HG03469 (cell line): ENCODE data around the gene DNAJB14.

Source experiments
- ATAC-seq: cut with Tn5 transposase; IDR thresholded peaks from one replicate; pipeline ENCODE4 v1.9.1; 2021; ENCODE audit warnings: mild to moderate bottlenecking, moderate library complexity, moderate number of reproducible peaks; ENCODE audit not compliant: unreplicated experiment

DNAJB14 gene

GRCh38 chr4:99945718-99946355 is 581 bp downstream of the DNAJB14 start:
- no peak for ATAC-seq

GRCh38 chr4:99943904-99944437 is 2.4 kb downstream of the DNAJB14 start:
- ATAC-seq, result no peak

- ATAC-seq, result no peak
Measured at GRCh38 chr4:99938243-99938753, 8.1 kb downstream of the DNAJB14 start.

GRCh38 chr4:99934891-99935290 is 11.5 kb downstream of the DNAJB14 start:
- no peak for ATAC-seq

- ATAC-seq, result no peak
Measured at GRCh38 chr4:99927566-99927965, 18.9 kb downstream of the DNAJB14 start.

GRCh38 chr4:99921174-99921573 is 25.2 kb downstream of the DNAJB14 start:
- no peak for ATAC-seq

- ATAC-seq, result no peak
Measured at GRCh38 chr4:99918656-99919055, 27.8 kb downstream of the DNAJB14 start.

GRCh38 chr4:99917575-99917974 is 28.8 kb downstream of the DNAJB14 start:
- no peak for ATAC-seq

- ATAC-seq, result no peak
Measured at GRCh38 chr4:99915449-99915848, 31.0 kb downstream of the DNAJB14 start.

GRCh38 chr4:99894998-99895397 is 51.4 kb downstream of the DNAJB14 start:
- no peak for ATAC-seq

GRCh38 chr4:99894161-99894997 is 52.0 kb downstream of the DNAJB14 start, which contains the start of gene LAMTOR3:
LAMTOR3 (minus strand) TSS chr4:99894427; CDS start chr4:99893963, 464 bp downstream.
- ATAC-seq, result peak; percentile 98

GRCh38 chr4:99893839-99894160 is 52.6 kb downstream of the DNAJB14 start:
- ATAC-seq, result no peak

- no peak for ATAC-seq
Measured at GRCh38 chr4:99893029-99893428, 53.4 kb downstream of the DNAJB14 start.

- ATAC-seq, result no peak
Measured at GRCh38 chr4:99891351-99891750, 55.1 kb downstream of the DNAJB14 start.

- ATAC-seq, result no peak
Measured at GRCh38 chr4:99887837-99888236, 58.6 kb downstream of the DNAJB14 start.

- no peak for ATAC-seq
Measured at GRCh38 chr4:99886146-99886545, 60.3 kb downstream of the DNAJB14 start.

GRCh38 chr4:99885687-99886086 is 60.7 kb downstream of the DNAJB14 start:
- ATAC-seq, result no peak

GRCh38 chr4:99885063-99885664 is 61.3 kb downstream of the DNAJB14 start:
- no peak for ATAC-seq

GRCh38 chr4:99879458-99879857 is 67.0 kb downstream of the DNAJB14 start:
- no peak for ATAC-seq

GRCh38 chr4:99878604-99879003 is 67.8 kb downstream of the DNAJB14 start:
- no peak for ATAC-seq

- ATAC-seq, result no peak
Measured at GRCh38 chr4:99876946-99877345, 69.5 kb downstream of the DNAJB14 start.
